ENCODE data around the gene OR2T2.

GRCh38 chr1:248402748-248403147 lies 42.7 kb upstream of the OR2T2 start, which contains the start of gene OR2T1:
- TF ChIP-seq ISL1 (CRISPR knock-in tag; IDR thresholded peaks at IDR 0.05) (no peak), ARNTL (CRISPR knock-in tag; IDR thresholded peaks at IDR 0.05; ENCODE audit: borderline replicate concordance, low read depth) (no peak), ZC3H10 (CRISPR knock-in tag; IDR thresholded peaks at IDR 0.05) (no peak), PATZ1 (CRISPR knock-in tag; IDR thresholded peaks at IDR 0.05; ENCODE audit: borderline replicate concordance) (no peak), ZNF70 (CRISPR knock-in tag; IDR thresholded peaks at IDR 0.05) (no peak), TCF4 (CRISPR knock-in tag; IDR thresholded peaks at IDR 0.05; ENCODE audit: borderline replicate concordance) (no peak), GLIS3 (CRISPR knock-in tag; IDR thresholded peaks at IDR 0.05) (no peak), OSR1 (CRISPR knock-in tag; IDR thresholded peaks at IDR 0.05) (no peak), CSDC2 (CRISPR knock-in tag; IDR thresholded peaks at IDR 0.05) (no peak), CREB5 (CRISPR knock-in tag; IDR thresholded peaks at IDR 0.05; ENCODE audit: low read depth) (no peak), ZNF565 (CRISPR knock-in tag; conservative IDR thresholded peaks at IDR 0.05; ENCODE audit: low read depth) (no peak)

All from SK-N-SH treated with all-trans-retinoic acid at 6 μM for 48 hours (cell line).